Activated B cell treated with CpG ODN at 0.5 μM for 24 hours (primary cell): ENCODE measurements around the gene PGP. TPM values are rescaled to one million over a fixed set of nuclear protein-coding genes. Genes with fewer than 3 reads are reported as not detected.

Experiments
- ATAC-seq: fragments of 200-7000 bp; cut with Tn5 transposase; one replicate; pipeline ENCODE4 v1.10.0; 2021; ENCODE audit warnings: low read depth, mild to moderate bottlenecking, moderate library complexity
- CTCF ChIA-PET: fragments of 350-600 bp; sonication (Branson Sonifier 250); formaldehyde crosslinking; loops from one replicate; lab custom pipeline; 2021; ENCODE audit warnings: antibody characterized with exemption; lab: Charles Lee
- POLR2A ChIA-PET: fragments of 350-600 bp; sonication (Branson Sonifier 250); formaldehyde crosslinking; loops from one replicate; lab custom pipeline; 2021; ENCODE audit warnings: antibody characterized with exemption; lab: Charles Lee
- DNase-seq: peaks from one replicate; pipeline ENCODE4 v3.0.0; 2022
- H3K27ac Mint-ChIP-seq: one replicate; pipeline ENCODE4 v1.8.0; 2020; ENCODE audit warnings: mixed read lengths
- H3K27me3 Mint-ChIP-seq: one replicate; pipeline ENCODE4 v1.8.0; 2021; ENCODE audit warnings: mixed read lengths
- H3K36me3 Mint-ChIP-seq: one replicate; pipeline ENCODE4 v1.8.0; 2021; ENCODE audit warnings: low read depth, mixed read lengths
- H3K4me1 Mint-ChIP-seq: one replicate; pipeline ENCODE4 v1.8.0; 2021; ENCODE audit warnings: mixed read lengths
- H3K4me3 Mint-ChIP-seq: one replicate; pipeline ENCODE4 v1.8.0; 2020; ENCODE audit warnings: mild to moderate bottlenecking, mixed read lengths
- H3K9me3 Mint-ChIP-seq: one replicate; pipeline ENCODE4 v1.8.0; 2020; ENCODE audit warnings: mixed read lengths
- intact Hi-C: fragments of 100-400 bp; cut with micrococcal nuclease; formaldehyde crosslinking; loops from one replicate; pipeline ENCODE4 v1.15.1; 2024
- total RNA-seq: library from RNA; stranded (reverse); gene quantifications from 2 replicates; pipeline ENCODE4 v1.2.3, GENCODE V29; 2022
- TF ChIP-seq, protein P1 (sequence below): fragments of 200-600 bp; IDR thresholded peaks from one replicate; pipeline ENCODE4 v1.8.0; 2022; ENCODE audit warnings: antibody characterized with exemption, mild to moderate bottlenecking

The PGP gene
- total RNA-seq, 1 donor from 2014 or later: 10.4 TPM

DNA sequence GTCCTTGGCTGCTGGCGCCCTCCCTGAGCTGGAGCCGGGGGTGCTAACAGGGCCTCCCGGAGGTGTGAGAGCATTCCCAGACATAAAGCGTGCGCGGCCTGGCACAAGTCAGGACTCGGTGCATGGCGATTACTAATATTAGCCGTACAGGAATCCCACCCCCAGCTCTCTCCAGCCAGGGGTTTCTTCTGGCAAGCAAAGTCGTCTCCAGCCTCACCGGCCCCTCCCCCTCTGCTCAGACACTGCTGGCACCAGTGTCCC is 23.3 kb downstream of the PGP start:
- TF ChIP-seq, protein P1, sequence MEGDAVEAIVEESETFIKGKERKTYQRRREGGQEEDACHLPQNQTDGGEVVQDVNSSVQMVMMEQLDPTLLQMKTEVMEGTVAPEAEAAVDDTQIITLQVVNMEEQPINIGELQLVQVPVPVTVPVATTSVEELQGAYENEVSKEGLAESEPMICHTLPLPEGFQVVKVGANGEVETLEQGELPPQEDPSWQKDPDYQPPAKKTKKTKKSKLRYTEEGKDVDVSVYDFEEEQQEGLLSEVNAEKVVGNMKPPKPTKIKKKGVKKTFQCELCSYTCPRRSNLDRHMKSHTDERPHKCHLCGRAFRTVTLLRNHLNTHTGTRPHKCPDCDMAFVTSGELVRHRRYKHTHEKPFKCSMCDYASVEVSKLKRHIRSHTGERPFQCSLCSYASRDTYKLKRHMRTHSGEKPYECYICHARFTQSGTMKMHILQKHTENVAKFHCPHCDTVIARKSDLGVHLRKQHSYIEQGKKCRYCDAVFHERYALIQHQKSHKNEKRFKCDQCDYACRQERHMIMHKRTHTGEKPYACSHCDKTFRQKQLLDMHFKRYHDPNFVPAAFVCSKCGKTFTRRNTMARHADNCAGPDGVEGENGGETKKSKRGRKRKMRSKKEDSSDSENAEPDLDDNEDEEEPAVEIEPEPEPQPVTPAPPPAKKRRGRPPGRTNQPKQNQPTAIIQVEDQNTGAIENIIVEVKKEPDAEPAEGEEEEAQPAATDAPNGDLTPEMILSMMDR: no peak
- intact Hi-C loops: no loop called here
- no peaks in the 10 kb centered on the region for H3K36me3 Mint-ChIP-seq
- no peak overlapping the region for H3K4me3 Mint-ChIP-seq
- CTCF ChIA-PET: no interaction called here
- DNase-seq: no peak
- peaks cover 9% of the 10 kb centered on the region for H3K27me3 Mint-ChIP-seq
- ATAC-seq: no peak
- no peaks in the 10 kb centered on the region for H3K9me3 Mint-ChIP-seq
- H3K4me1 Mint-ChIP-seq: peaks cover 8% of the 10 kb centered on the region
- POLR2A ChIA-PET: interaction anchor here (0.6 kb wide), 1 partner anchor 227 kb away, joined by 4 read pairs; no protein-coding TSS in a partner anchor
- H3K27ac Mint-ChIP-seq: no peak overlapping the region

DNA sequence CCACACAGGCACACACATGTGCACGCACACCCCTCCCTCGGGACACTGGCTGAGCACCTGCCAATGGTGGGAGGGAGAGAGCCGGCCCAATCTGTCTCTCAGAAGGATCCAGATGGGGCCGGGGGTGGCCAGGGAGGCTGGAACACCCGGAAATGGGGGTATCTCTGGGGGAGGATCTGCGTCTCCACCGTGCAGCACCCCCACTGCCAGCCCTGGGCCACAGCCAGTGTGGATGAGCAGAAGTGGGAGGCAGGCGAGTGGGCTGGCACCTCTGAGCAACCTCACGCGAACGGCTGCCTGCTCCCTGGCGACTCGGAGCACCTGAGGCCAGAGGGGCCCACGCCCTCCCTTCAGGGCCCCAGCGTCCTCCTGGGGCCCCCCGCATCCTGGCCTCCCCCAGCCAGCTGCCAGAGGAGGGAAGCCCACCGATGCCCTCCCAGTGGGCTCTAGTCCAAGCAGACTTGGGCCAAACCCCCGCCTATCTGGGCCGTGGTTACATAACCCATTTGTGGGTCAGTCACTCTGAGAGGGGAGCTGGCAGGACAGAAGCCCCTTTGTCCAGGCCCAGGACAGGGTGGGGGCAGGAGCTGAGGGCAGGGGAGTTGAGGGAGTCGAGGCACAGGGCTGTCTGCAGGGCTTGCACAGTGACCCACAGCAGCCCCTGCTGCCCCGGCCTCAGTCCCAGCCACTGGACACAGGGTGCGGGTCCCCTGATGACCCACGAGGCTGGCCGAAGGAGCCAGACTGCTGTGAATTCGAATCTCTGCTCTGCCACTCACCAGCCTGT is 23.8 kb downstream of the PGP start:
- intact Hi-C loops: no loop called here
- DNase-seq: no peak
- H3K27me3 Mint-ChIP-seq: peaks cover 9% of the 10 kb centered on the region
- H3K4me3 Mint-ChIP-seq: no peak overlapping the region
- H3K9me3 Mint-ChIP-seq: no peaks in the 10 kb centered on the region
- H3K27ac Mint-ChIP-seq: no peak overlapping the region
- H3K36me3 Mint-ChIP-seq: no peaks in the 10 kb centered on the region
- TF ChIP-seq, protein P1: no peak
- CTCF ChIA-PET: no interaction called here
- POLR2A ChIA-PET: interaction anchor here (0.6 kb wide), 1 partner anchor 228 kb away, joined by 4 read pairs; no protein-coding TSS in a partner anchor
- ATAC-seq: no peak
- H3K4me1 Mint-ChIP-seq: peaks cover 8% of the 10 kb centered on the region

GRCh38 chr16:2190002-2190658 is 24.5 kb downstream of the PGP start:
- Mint-ChIP-seq H3K27ac (no peak overlapping the region), H3K4me1 (peaks cover 5% of the 10 kb centered on the region), H3K4me3 (no peak overlapping the region), H3K27me3 (peaks cover 9% of the 10 kb centered on the region), H3K9me3 (no peaks in the 10 kb centered on the region), H3K36me3 (no peaks in the 10 kb centered on the region)
- DNase-seq: no peak
- intact Hi-C loops: no loop called here
- TF ChIP-seq, protein P1: no peak
- ATAC-seq: no peak
- ChIA-PET POLR2A (interaction anchor here (0.7 kb wide), 1 partner anchor 50 kb away, joined by 6 read pairs; no protein-coding TSS in a partner anchor), CTCF (no interaction called here)

GRCh38 chr16:2189252-2189893 is 25.3 kb downstream of the PGP start:
- ATAC-seq (no peak), DNase-seq (no peak)
- TF ChIP-seq, protein P1: no peak
- intact Hi-C loops: no loop called here
- H3K4me3 Mint-ChIP-seq: no peak overlapping the region
- no peaks in the 10 kb centered on the region for H3K9me3 Mint-ChIP-seq
- no peak overlapping the region for H3K27ac Mint-ChIP-seq
- POLR2A ChIA-PET: no interaction called here
- no peaks in the 10 kb centered on the region for H3K4me1 Mint-ChIP-seq
- no peaks in the 10 kb centered on the region for H3K36me3 Mint-ChIP-seq
- peaks cover 5% of the 10 kb centered on the region for H3K27me3 Mint-ChIP-seq
- CTCF ChIA-PET: no interaction called here

GRCh38 chr16:2188395-2188794 is 26.2 kb downstream of the PGP start:
- no peak overlapping the region for H3K27ac Mint-ChIP-seq

More at GRCh38 chr16:2188395-2188794, 26.2 kb downstream of the PGP start:
- ChIA-PET POLR2A (no interaction called here), CTCF (no interaction called here)
- DNase-seq (no peak), ATAC-seq (no peak)
- H3K36me3 Mint-ChIP-seq: no peaks in the 10 kb centered on the region
- peaks cover 2% of the 10 kb centered on the region for H3K4me1 Mint-ChIP-seq
- peaks cover 3% of the 10 kb centered on the region for H3K27me3 Mint-ChIP-seq
- intact Hi-C loops: no loop called here
- TF ChIP-seq, protein P1: no peak
- no peak overlapping the region for H3K4me3 Mint-ChIP-seq
- no peaks in the 10 kb centered on the region for H3K9me3 Mint-ChIP-seq
